K562 (cell line): ENCODE measurements around the gene OGFR. TPM values are rescaled to one million over a fixed set of nuclear protein-coding genes. Genes with fewer than 3 reads are reported as not detected.

ENCODE experiments used
- BRF2 ChIP-seq: IDR thresholded peaks from 3 replicates; pipeline ENCODE4 v1.6.1; 2011; ENCODE audit warnings: borderline replicate concordance, mild to moderate bottlenecking; ENCODE audit not compliant: insufficient read length, insufficient read depth
- CEBPG ChIP-seq, 3 experiments: fragments of 200-800 bp in 1 of 3; sonication (Bioruptor generic) in 1 of 3; sonication (generic) in 1 of 3; formaldehyde crosslinking in 1 of 3; IDR thresholded peaks in 2 of 3; conservative IDR thresholded peaks in 1 of 3; 2 replicates each; pipeline versions ENCODE4 v1.6.1 to v1.8.0; 2016 to 2022; ENCODE audit warnings: missing compliant biosample characterization in 2 of 3, missing genetic modification characterization in 2 of 3, mild to moderate bottlenecking in 1 of 3, missing genetic modification reagents in 1 of 3
- HMBOX1 ChIP-seq: sonication (generic); IDR thresholded peaks from 2 replicates; pipeline ENCODE4 v1.6.1; 2016
- HMGXB4 ChIP-seq: sonication (generic); formaldehyde crosslinking; IDR thresholded peaks from 2 replicates; pipeline ENCODE4 v1.8.1; 2023; ENCODE audit warnings: mild to moderate bottlenecking, missing genetic modification reagents
- MGA ChIP-seq: fragments of 450-650 bp; IDR thresholded peaks from 2 replicates; pipeline ENCODE4 v1.6.1; 2016; ENCODE audit warnings: mild to moderate bottlenecking, moderate library complexity
- polyA plus RNA-seq, 8 experiments: library from polyadenylated mRNA; depleted of rRNA in 4 of 8; stranded (reverse) in 5 of 8; unstranded in 3 of 8; fragments of >200 nt; fragmentation: Nextera tagmentation in 2 of 8; fragmentation: Illumina TruSeq in 1 of 8; extraction: Ambion mirVana in 2 of 8; extraction: Trizol in 1 of 8; gene quantifications; 2 replicates each; pipeline versions ENCODE4 v1.2.1 to v1.2.3, GENCODE V29; 2011 to 2014; ENCODE audit warnings: inconsistent platforms in 1 of 8, missing spikeins in 1 of 8
- total RNA-seq, 7 experiments: library from RNA; depleted of rRNA in 6 of 7; stranded (reverse); fragments of >200 nt in 6 of 7; fragmentation: Illumina TruSeq in 2 of 7; extraction: Trizol in 2 of 7; gene quantifications; 2 replicates each; pipeline versions ENCODE4 v1.2.1 to v1.2.3, GENCODE V29; 2011 to 2021; ENCODE audit warnings: low replicate concordance in 1 of 7

Gene OGFR
- total and polyA plus RNA-seq, 9 of the 15 experiments (the other 6 are each of a cell fraction or from before 2014, with no cell fraction given): 0.39 to 56.3 (median 17.5) TPM

- no peak for TF ChIP-seq MGA
- no peak for TF ChIP-seq HMGXB4 (CRISPR knock-in tag)
- no peak for TF ChIP-seq HMBOX1
- TF ChIP-seq BRF2: no peak
- TF ChIP-seq CEBPG (CRISPR knock-in tag; IDR thresholded peaks at IDR 0.05): peak; percentile 21; the same call in 1 of the 2 replicates
- no peak for TF ChIP-seq CEBPG (tag; conservative IDR thresholded peaks at IDR 0.05 in 1 of 2, IDR thresholded peaks at IDR 0.05 in 1 of 2)
These were observed 28.3 kb downstream of the OGFR start (continued) for GRCh38 chr20:62832951-62833391.
